CD4-positive, alpha-beta T cell treated with Interleukin-12 subunit alpha and Interleukin-12 subunit beta, for 1 hour (primary cell): ENCODE results near the gene STAB2.
A peak's percentile ranks its signal among the peaks of the same experiment; 100 is the strongest.

Experiments used
- DNase-seq: peaks from one replicate; pipeline ENCODE4 v3.0.0-alpha.2; 2020

STAB2 gene, protein sequence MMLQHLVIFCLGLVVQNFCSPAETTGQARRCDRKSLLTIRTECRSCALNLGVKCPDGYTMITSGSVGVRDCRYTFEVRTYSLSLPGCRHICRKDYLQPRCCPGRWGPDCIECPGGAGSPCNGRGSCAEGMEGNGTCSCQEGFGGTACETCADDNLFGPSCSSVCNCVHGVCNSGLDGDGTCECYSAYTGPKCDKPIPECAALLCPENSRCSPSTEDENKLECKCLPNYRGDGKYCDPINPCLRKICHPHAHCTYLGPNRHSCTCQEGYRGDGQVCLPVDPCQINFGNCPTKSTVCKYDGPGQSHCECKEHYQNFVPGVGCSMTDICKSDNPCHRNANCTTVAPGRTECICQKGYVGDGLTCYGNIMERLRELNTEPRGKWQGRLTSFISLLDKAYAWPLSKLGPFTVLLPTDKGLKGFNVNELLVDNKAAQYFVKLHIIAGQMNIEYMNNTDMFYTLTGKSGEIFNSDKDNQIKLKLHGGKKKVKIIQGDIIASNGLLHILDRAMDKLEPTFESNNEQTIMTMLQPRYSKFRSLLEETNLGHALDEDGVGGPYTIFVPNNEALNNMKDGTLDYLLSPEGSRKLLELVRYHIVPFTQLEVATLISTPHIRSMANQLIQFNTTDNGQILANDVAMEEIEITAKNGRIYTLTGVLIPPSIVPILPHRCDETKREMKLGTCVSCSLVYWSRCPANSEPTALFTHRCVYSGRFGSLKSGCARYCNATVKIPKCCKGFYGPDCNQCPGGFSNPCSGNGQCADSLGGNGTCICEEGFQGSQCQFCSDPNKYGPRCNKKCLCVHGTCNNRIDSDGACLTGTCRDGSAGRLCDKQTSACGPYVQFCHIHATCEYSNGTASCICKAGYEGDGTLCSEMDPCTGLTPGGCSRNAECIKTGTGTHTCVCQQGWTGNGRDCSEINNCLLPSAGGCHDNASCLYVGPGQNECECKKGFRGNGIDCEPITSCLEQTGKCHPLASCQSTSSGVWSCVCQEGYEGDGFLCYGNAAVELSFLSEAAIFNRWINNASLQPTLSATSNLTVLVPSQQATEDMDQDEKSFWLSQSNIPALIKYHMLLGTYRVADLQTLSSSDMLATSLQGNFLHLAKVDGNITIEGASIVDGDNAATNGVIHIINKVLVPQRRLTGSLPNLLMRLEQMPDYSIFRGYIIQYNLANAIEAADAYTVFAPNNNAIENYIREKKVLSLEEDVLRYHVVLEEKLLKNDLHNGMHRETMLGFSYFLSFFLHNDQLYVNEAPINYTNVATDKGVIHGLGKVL (N-terminal part only)

DNA sequence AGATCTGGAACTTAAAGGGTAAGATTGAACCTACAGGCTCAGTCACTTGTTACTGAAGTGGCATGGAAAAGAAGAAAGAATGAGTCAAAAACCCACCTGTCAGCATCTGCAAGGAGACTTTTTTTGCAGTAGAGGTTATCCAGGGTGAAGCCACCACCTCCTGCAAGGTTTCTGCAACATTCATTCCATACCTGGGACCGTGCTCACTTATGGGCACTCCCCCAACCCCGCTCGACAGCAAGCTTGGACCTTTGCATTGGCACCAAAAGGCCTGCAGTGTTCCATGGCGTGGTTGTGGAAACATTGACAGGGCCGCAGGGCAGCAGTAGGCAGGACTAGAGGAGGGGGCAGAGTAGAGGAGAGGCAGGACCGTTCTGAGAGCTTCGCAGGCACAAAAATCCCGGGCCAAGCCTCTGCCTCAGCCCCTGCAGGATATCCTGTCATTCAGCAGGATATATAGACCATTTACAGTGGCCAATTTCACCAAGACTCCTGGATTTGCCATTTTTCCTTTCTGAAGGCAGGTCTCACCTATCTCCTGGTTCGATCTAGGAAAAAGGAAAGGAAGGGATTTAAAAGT, at the start of gene STAB2:
STAB2 (plus strand) TSS at position 483 of the 580 bp plus-strand sequence. CDS start 204 bp downstream, outside the sequence.
- DNase-seq = no peak

DNA sequence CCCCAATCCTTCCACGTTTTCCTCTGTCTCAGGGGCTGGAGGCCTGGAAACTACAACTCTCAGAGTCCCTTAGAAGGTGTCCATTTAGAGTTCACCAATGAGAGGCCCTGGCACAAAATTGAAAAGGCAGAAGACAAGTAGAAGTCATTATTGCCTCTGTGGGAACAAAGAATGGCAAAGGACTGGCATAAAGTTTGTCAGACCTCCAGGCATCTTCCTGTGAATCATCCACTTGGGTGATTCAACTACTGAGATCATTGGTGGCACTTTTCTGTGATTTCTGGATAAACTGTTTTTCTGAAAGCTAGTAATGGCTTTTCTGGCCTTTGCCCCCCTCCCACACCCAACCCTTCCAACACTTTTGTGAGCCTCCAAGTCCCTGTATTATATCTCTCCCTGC, 48.7 kb upstream of the STAB2 start:
- DNase-seq = no peak

DNA sequence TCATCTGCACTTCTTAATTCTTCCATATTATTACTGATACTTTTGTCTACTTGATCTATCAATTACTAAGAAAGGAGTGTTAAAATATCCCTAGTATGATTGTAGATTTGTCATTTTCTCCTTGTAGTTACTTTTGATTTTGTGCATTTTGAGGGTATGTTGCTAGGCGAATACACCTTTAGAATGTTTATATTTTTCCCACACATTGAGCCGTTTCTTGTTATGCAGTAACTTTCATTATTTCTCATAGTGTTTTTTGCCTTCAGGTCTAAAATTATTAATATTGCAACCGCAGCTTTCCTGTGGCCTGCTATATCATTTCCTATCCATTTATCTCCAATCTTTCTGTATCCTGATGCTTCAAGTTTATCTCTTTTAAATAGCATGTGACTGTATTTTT, 46.8 kb upstream of the STAB2 start:
- DNase-seq = no peak

DNA sequence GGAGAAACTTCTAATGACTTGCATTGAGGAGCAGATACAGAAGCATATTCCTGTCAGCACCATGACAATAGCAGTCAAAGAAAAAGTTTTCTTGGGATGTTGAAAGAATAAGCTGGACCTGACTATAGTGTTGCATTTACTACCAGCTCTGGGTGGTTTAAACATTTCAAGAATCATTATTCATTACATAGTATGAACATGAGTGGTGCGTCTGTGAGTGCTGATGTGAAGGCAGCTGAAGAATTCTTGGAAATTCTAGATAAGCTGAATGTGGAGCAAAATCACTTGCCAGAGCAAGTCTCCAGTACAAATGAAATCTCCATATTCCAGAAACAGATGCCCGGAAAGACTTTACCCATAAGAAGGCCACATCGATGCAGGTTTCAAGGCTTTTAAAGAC, 45.0 kb upstream of the STAB2 start:
- no peak for DNase-seq

DNA sequence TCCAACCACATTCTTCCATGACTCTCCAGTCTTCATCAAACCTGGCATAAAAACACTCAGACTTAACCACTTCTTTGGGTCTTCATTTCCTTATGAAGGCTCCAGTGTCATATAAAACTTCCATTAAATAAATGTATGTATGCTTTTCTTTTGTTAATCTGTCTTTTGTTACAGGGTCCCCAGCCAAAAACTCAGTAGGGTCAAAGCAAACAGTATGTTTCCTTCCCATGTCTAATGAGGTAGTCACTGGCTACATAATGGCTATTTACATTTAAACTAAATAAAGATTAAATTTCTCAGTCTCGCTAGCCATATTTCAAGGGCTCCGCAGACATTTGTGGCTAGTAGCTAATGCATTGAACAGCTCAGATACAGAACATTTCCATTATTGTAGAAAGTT, 40.1 kb upstream of the STAB2 start:
- DNase-seq = no peak

DNA sequence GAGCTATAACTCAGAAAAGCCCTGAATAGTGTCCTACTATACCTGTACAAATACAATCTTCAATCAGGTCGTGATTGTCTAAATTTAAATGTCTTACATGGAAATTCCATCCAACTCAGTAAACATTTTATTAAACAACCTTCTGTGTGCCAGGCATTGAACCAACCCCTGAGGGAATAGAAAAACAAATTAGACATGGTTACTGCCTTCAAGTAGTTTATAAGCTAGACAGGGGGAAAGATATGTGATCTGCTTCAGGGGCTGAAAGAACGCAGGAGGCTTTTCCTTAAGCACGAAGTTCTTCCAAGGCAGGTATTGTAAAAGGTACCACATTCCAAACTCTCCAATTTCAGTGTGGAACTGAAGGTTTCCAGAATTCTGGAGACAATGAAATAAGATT, 39.7 kb upstream of the STAB2 start:
- no peak for DNase-seq

DNA sequence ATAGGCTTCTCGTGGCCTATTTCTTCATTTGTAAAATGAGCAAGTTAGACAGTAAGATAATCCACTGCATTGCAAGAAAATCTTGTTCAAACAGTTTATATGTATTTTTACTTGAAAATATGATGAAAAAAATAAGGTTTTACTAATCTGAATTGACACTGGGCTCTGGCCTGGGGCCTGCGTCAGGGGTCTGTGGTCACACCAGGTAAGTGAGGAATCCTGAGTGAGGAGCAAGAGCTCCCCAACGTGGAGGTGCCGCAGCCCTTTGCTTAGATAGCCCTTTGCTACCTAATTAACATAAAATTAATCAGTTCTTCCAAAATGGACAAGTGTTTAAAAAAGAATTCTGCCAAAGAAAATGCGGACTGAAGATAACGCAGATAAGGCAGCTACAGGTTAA, 39.1 kb upstream of the STAB2 start:
- DNase-seq = no peak

DNA sequence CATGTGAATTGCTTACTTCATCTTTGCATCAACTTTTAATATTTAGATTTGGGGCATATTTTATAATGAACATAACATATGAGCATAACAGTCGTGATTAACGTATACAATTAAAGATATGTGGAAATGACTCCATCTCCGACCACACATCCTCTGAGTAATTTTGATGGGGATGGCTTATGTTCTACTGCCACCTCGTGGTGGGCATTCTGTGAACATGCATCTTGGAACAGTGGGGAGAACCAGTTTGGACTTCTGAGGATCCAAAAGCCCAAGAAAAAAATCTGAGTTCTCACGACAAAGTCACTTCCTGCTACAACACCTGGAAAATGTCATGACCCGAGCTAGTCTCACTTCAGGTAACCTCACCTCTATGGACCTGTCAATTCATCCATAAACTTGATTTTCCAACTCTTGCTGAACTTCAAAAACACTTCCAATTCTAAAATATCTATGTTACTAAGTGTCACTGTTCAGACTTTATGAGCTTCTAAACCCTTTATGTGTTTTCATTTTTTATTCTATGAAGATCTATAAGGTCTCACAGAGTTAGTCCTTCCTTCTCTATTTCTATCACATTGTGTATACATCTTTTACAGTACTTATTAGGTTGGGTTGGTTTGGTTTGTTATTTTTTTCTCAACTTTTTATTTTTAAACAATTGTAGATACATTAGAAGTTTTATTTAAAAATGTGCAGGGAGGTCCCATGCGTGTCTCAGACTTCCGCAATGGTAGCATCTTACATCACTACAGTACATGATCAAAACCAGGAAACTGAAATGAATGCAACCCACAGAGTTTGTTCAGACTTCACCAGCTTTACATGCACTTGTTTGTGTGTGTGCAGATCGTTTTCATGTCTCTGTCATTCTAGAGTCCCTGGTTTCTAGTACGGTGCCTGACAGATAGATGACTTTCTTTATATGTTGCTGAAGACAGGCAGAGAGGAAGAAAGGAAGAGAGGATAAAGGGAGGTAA, 38.2 kb upstream of the STAB2 start:
- peak; percentile 68 for DNase-seq

DNA sequence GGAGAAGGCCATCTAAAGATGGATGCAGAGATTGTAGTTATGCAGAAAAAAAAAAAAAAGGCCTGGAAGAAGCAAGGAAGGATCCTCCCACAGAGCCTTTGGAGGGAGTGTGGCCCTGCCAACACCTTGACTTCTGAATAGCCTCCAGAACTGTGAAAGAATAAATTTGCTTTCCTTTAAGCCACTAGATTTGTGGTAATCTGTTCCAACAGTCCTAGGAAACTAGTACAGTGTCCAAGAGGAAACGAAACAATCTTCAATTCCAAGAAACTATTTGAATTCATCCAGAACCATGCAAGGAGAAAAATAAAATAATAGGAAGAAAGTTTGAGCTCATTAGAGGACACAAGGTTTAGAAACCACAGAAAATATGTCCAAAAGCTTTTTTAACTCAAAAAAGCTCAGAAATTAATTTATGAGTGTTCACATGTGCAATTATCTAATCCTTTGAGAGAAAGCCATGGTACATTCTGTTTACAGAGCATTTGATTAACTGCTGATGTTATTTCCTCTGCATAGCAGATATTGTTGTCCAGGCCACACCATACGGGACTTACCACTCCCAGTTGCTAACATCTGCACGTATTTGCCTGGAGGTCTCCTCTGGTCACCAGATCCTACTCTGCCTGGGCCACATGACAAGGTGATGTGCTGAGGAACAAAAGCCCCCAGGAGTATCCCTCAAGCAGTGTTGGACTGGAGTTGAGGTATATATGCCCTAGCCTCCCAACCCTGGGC, 30.0 kb upstream of the STAB2 start:
- DNase-seq = no peak

DNA sequence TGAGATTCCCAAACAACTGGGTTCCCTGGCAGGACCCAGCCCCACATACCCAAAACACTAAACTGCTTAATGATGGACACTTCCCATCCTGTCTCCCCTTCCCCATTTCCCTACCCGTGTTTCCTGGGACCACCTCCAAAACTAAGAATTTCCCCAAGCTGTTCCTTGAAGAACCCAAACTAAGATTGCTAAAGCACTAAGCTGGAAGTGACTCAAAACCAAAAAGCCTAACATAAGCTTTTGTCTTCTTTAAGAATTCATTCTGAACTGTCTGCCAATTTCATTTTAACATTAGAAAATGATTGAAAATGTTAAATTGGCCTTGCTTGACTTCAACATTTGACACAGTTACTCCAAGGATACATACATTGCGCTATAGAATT, 29.5 kb upstream of the STAB2 start:
- DNase-seq = no peak

DNA sequence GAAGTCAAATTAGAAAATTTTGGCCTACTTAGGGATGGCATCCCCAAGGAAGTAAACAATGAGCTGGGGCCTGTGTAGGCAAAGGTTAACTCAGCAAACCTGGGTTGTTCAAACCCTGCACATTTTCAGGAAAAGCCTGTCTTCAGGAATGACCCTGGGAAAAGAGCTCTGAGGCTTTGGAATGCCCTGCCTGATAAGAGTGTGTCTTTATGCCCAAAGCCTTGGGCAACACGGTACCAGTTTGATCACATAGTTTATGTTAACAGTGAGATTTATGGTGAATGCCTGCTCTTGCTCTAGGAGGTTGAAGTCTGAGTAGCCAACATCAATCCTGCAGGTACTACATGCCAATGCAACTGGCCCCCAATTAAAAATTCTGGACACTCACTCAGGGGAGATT, 28.2 kb upstream of the STAB2 start:
- no peak for DNase-seq

DNA sequence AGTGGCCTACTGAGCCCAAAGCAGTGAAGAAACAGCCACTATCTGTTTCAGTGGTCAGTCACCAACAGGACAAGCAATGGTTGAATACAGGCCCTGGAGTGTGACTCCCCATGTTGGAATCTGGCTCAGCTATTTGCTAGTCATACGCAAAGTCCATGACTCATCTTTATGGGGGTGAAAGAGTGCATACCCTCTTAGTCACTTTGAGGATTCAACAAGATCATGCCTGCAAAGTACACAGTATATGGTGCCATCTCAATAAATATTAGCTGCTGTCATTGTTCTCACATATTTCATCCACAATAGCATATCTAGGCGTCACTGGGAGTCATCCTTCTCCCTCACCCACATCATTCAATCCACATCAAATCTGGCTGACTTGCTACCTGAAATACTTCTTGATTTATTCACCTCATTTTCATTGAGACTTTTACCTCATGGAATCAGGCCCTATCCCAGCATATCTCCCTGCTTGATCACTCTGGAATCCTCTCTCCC, 26.4 kb upstream of the STAB2 start:
- DNase-seq = no peak

DNA sequence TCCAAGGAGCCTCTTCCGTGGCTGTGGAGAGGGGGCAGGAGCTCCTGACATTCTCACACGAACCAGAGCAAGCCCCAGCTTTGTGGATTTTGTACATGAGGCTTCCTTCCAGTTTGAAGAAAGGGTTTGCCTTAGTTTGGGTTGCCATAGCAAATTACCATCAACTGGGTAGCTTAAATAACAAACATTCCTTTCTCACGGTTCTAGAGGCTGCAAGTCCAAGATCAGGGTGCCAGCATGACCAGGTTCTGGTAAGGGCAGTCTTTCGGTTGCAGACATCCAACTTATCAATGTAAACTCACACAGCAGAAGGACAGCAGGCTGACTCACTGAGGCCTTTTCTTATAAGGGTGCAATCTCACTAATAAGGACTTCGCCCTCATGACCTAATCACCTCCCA, 25.9 kb upstream of the STAB2 start:
- no peak for DNase-seq

DNA sequence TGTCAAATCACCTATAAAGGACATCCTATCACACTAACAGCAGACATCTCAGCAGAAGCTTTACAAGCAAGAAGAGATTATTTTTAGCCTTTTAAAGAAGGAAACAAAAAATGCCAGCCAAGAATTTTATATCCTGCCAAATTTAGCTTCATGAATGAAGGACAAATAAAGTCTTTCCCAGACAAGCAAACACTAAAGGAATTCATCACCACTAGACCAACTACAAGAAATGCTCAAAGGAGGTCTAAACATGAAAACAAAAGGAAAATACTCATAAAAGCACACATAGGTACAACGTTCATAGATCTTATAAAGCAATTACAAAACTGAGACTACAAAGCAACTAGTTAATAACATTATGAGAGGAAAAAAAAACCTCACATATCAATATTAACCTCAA, 20.7 kb upstream of the STAB2 start:
- DNase-seq = no peak

DNA sequence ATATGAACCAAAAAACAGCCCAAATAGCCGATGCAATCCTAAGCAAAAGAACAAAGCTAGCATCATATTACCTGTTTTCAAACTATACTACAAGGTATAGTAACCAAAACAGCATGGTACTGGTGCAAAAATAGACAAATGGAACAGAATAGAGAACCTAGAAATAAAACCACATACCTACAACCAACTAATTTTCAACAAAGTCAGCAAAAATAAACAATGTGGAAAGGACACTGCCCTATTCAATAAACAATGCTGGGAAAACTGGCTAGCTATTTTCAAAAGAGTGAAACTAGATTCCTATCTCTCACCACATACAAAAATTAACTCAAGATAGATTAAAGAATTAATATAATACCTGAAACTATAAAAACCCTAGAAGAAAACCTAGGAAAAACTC, 17.8 kb upstream of the STAB2 start:
- DNase-seq = no peak

DNA sequence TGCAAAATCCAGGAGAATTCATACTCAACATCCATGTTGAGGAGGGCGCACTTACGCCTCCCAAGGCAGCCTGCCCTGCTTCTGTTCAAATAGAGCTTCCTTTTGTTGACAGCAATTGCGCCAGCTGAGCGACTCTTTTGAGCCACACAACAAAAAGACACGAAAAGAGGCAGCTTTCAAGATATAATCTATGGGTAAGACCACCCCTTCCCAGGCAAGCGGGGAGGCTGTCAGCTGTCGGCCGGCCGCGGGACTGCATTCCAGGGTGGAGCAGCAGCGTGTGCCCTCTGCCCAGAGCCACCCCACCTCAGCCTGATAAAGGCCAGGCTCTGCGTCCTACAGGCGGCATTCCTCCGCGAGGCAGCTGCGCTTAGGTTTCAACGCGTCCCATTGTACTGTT, 15.8 kb upstream of the STAB2 start:
- no peak for DNase-seq

DNA sequence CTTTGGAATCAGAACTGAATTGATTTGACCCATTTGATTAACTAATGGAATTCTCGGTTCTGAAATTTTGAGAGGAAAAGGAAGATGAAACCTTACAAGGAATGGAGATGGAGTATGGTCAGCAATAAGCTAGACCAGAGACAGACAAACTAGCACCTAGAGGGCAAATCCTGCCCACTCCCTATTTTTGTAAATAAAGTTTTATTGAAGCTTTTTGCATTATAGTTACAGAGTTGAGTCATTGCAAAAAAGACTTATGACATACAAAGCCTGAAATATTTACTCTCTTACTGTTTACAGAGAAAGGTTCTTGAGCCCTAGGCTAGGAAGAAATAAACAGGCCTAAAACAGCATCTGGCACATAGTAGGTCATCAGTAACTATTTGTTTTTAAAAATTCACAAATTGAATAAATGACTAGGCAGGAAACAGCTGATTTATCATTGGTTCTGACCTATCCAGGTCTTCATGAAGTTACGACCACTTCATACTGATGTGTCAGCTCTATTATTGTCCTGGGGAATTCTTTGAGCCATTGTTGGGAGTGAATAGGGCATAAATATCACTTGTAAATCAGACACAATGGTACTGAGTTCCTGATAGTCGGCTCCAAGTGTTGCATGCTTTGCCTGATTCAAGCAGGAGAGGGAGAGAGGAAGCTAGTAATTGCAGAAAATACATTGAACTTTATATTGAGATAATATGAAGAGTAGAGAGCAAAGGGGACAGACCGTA, 14.6 kb upstream of the STAB2 start:
- no peak for DNase-seq

DNA sequence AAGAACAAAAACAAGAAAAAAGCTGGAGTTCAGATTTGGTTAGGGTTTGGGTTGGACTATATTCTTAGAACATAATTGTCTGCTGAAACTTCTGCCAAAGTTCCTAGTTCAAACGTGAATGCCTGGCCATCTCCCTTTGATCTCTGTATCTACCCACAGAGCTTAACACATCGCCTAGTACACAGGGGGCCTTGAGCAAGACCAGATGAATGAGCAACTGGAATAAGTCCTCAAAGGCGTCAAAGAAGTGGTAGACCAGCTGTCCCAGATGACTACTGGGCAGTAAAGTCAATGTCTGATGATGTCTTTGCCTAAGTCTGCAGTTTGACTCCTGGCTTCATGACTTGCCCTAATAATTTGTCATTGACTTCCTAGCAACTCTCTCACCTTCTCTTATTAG, 13.9 kb upstream of the STAB2 start:
- no peak for DNase-seq

DNA sequence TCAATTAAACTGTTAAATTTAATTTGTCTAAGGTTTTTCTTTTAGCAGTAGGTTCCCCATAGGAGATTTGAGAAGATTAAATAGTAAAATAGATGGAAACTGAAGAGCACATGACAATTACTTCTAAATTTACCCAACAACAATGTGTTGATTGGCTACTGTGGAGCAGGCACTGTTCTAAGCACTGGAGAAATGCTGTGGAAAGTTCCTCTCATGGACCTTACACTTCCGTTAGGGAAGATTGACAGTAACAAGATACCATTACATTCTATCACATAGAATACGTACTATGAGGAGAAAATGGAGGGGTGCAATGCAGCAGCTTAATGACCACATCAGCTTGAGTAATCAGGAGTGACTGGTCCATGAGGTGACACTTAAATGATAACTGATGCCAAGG, 8.1 kb upstream of the STAB2 start:
- no peak for DNase-seq

DNA sequence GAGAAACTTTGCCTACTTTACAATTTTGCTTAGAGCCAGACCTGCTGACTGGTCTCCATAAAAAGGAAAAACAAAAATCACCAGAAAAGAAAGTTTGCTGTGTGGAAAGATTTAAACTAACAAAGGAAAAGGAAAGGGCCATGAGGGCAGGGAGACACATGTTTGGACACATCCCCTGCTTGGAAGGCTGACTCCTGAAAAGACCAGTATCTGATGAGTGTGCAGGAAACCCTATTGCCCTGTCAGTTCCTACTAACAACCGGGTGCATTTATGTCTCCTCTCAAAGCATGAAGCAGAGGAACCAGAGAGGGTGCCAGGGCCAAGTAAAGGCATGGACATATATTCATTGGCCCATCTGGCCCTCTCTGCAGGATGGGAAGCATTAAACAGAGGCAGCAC, 7.0 kb upstream of the STAB2 start:
- DNase-seq = no peak
